Measurements from ENCODE around the gene FAM222B.
"Not testable (repeated sequence)": the region's sequence is repeated elsewhere in the genome, so short reads cannot be mapped to it uniquely, and the experiment has no call there.

DNA sequence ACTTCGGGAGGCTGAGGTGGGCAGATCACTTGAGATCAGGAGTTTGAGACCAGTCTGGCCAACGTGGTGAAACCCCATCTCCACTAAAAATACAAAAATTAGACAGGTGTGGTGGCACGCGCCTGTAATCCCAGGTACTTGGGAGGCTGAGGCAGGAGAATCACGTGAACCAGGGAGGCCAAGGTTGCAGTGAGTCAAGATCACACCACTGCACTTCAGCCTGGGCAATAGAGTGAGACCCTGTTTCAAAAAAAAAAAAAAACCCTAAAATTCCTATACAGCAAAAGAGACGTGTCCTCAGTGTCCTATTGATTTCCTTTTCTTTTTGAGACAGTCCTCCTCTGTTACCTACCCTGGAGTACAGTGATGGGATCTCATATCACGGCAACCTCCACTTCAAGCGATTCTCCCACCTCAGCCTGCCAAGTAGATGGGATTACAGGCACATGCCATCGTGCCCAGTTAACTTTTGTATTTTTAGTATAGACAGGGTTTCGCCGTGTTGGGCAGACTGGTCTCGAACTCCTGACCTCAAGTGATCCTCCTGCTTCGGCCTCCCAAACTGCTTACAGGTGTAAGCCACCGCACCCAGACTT, 47.6 kb downstream of the FAM222B start:
- TF ChIP-seq, protein P1, sequence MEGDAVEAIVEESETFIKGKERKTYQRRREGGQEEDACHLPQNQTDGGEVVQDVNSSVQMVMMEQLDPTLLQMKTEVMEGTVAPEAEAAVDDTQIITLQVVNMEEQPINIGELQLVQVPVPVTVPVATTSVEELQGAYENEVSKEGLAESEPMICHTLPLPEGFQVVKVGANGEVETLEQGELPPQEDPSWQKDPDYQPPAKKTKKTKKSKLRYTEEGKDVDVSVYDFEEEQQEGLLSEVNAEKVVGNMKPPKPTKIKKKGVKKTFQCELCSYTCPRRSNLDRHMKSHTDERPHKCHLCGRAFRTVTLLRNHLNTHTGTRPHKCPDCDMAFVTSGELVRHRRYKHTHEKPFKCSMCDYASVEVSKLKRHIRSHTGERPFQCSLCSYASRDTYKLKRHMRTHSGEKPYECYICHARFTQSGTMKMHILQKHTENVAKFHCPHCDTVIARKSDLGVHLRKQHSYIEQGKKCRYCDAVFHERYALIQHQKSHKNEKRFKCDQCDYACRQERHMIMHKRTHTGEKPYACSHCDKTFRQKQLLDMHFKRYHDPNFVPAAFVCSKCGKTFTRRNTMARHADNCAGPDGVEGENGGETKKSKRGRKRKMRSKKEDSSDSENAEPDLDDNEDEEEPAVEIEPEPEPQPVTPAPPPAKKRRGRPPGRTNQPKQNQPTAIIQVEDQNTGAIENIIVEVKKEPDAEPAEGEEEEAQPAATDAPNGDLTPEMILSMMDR (IDR thresholded peaks at IDR 0.05) = not testable (repeated sequence)
- TF ChIP-seq POLR2A (IDR thresholded peaks at IDR 0.05) = not testable (repeated sequence)
